Neural progenitor cell (in vitro differentiated cells): Measurements from ENCODE around the gene HYDIN.

Source experiments
- EZH2 ChIP-seq: fragments of 200-600 bp; sonication (generic); IDR thresholded peaks from 2 replicates; pipeline ENCODE4 v1.6.1; 2017; ENCODE audit warnings: antibody characterized with exemption, mild to moderate bottlenecking, moderate library complexity
- TF ChIP-seq, protein P1 (sequence below): fragments of 200-600 bp; sonication (generic); IDR thresholded peaks from 2 replicates; pipeline ENCODE4 v1.5.1; 2017; ENCODE audit warnings: antibody characterized with exemption, mild to moderate bottlenecking

DNA sequence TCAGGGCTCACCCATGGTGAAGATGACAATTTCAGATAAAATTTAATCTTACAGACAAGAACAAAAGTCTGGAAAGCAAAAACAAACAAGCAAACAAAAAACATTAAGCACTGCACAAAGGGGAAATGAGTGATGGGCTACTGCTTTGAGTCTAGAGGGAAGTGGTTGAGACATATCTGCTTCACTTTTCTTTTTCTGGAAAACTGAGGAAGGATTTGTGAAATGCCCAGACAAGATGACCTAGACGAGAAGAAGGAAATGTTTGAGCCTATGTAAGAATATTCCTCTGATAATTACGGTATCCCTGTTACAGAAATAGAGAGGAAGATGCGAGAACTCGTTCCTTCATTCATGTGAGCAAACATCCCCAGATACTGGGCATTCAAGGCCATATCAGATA lies 11.5 kb upstream of the HYDIN start:
- TF ChIP-seq EZH2, result no peak
- TF ChIP-seq, protein P1, sequence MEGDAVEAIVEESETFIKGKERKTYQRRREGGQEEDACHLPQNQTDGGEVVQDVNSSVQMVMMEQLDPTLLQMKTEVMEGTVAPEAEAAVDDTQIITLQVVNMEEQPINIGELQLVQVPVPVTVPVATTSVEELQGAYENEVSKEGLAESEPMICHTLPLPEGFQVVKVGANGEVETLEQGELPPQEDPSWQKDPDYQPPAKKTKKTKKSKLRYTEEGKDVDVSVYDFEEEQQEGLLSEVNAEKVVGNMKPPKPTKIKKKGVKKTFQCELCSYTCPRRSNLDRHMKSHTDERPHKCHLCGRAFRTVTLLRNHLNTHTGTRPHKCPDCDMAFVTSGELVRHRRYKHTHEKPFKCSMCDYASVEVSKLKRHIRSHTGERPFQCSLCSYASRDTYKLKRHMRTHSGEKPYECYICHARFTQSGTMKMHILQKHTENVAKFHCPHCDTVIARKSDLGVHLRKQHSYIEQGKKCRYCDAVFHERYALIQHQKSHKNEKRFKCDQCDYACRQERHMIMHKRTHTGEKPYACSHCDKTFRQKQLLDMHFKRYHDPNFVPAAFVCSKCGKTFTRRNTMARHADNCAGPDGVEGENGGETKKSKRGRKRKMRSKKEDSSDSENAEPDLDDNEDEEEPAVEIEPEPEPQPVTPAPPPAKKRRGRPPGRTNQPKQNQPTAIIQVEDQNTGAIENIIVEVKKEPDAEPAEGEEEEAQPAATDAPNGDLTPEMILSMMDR, result no peak
